HepG2 (cell line): ENCODE measurements around the gene RCE1. TPM values are rescaled to one million over a fixed set of nuclear protein-coding genes. Genes with fewer than 3 reads are reported as not detected.

Experiments used
- ATF7 ChIP-seq, 2 experiments: fragments of 450-650 bp in 1 of 2; sonication (generic) in 1 of 2; formaldehyde crosslinking in 1 of 2; IDR thresholded peaks; 2 replicates each; pipeline versions ENCODE4 v1.4.0 to v1.6.1; 2016 to 2020; ENCODE audit warnings: antibody characterized with exemption in 1 of 2, mild to moderate bottlenecking in 1 of 2, missing genetic modification reagents in 1 of 2
- GATA4 ChIP-seq: sonication (generic); IDR thresholded peaks from 2 replicates; pipeline ENCODE4 v1.6.1; 2016; ENCODE audit warnings: antibody characterized with exemption, low read depth, borderline replicate concordance
- IRX3 ChIP-seq: sonication (generic); formaldehyde crosslinking; IDR thresholded peaks from 2 replicates; pipeline ENCODE4 v1.8.1; 2023; ENCODE audit warnings: mild to moderate bottlenecking, low read depth, missing genetic modification reagents, borderline replicate concordance
- ISX ChIP-seq: sonication (generic); formaldehyde crosslinking; conservative IDR thresholded peaks from 2 replicates; pipeline ENCODE4 v1.5.0; 2020; ENCODE audit warnings: missing genetic modification reagents
- MED1 ChIP-seq: sonication (generic); formaldehyde crosslinking; IDR thresholded peaks from 2 replicates; pipeline ENCODE4 v1.4.0; 2020; ENCODE audit warnings: missing genetic modification reagents
- MIXL1 ChIP-seq: IDR thresholded peaks from 2 replicates; pipeline ENCODE4 v1.6.1; 2016
- PHF8 ChIP-seq: sonication (generic); formaldehyde crosslinking; IDR thresholded peaks from 2 replicates; pipeline ENCODE4 v1.5.0; 2020; ENCODE audit warnings: missing genetic modification reagents
- REPIN1 ChIP-seq: sonication (generic); formaldehyde crosslinking; IDR thresholded peaks from 2 replicates; pipeline ENCODE4 v1.8.0; 2022; ENCODE audit warnings: missing genetic modification reagents, low read depth, mild to moderate bottlenecking, borderline replicate concordance
- SRSF1 ChIP-seq: fragments of 200-400 bp; formaldehyde crosslinking; optimal IDR thresholded peaks from 2 replicates; pipeline ENCODE3; 2017; ENCODE audit warnings: mild to moderate bottlenecking, low read depth, low read length, moderate library complexity
- TRIM24 ChIP-seq: sonication (generic); formaldehyde crosslinking; IDR thresholded peaks from 2 replicates; pipeline ENCODE4 v1.8.0; 2022; ENCODE audit warnings: mild to moderate bottlenecking, missing genetic modification reagents
- WIZ ChIP-seq: sonication (generic); formaldehyde crosslinking; IDR thresholded peaks from 2 replicates; pipeline ENCODE4 v1.5.1; 2020; ENCODE audit warnings: mild to moderate bottlenecking, missing genetic modification reagents
- ZBTB21 ChIP-seq: sonication (generic); formaldehyde crosslinking; IDR thresholded peaks from 2 replicates; pipeline ENCODE4 v1.4.0; 2020; ENCODE audit warnings: missing genetic modification reagents
- ZBTB8A ChIP-seq: sonication (generic); formaldehyde crosslinking; IDR thresholded peaks from 2 replicates; pipeline ENCODE4 v1.4.0; 2020; ENCODE audit warnings: mild to moderate bottlenecking, low read depth, missing genetic modification reagents, borderline replicate concordance
- ZC3H13 ChIP-seq: sonication (generic); formaldehyde crosslinking; IDR thresholded peaks from 2 replicates; pipeline ENCODE4 v1.8.1; 2023; ENCODE audit warnings: mild to moderate bottlenecking, missing genetic modification reagents, moderate library complexity
- ZEB1 ChIP-seq: IDR thresholded peaks from 2 replicates; pipeline ENCODE4 v1.6.1; 2012; ENCODE audit warnings: mild to moderate bottlenecking, low read depth, inconsistent platforms; ENCODE audit not compliant: insufficient replicate concordance
- ZNF557 ChIP-seq: sonication (generic); formaldehyde crosslinking; IDR thresholded peaks from 2 replicates; pipeline ENCODE4 v1.4.0; 2020; ENCODE audit warnings: missing genetic modification reagents
- ZNF724P ChIP-seq: sonication (generic); formaldehyde crosslinking; IDR thresholded peaks from 2 replicates; pipeline ENCODE4 v1.8.0; 2022; ENCODE audit warnings: missing genetic modification reagents, borderline replicate concordance
- ZNF841 ChIP-seq: sonication (generic); formaldehyde crosslinking; IDR thresholded peaks from 2 replicates; pipeline ENCODE4 v1.8.1; 2023; ENCODE audit warnings: missing genetic modification reagents, borderline replicate concordance
- ZNF891 ChIP-seq: sonication (generic); formaldehyde crosslinking; IDR thresholded peaks from 2 replicates; pipeline ENCODE4 v1.5.0; 2020; ENCODE audit warnings: mild to moderate bottlenecking, missing genetic modification reagents
- ZSCAN31 ChIP-seq: sonication (generic); formaldehyde crosslinking; IDR thresholded peaks from 2 replicates; pipeline ENCODE4 v1.5.0; 2020; ENCODE audit warnings: low read depth, mild to moderate bottlenecking, missing genetic modification reagents
- polyA plus RNA-seq, 8 experiments: library from polyadenylated mRNA; depleted of rRNA in 3 of 8; stranded (reverse) in 7 of 8; unstranded in 1 of 8; fragments of >200 nt; fragmentation: Illumina TruSeq in 4 of 8; extraction: Trizol in 4 of 8; gene quantifications; 2 replicates each; pipeline versions ENCODE4 v1.2.1 to v1.2.3, GENCODE V29; 2011 to 2016; ENCODE audit warnings: low read depth in 4 of 8, missing spikeins in 1 of 8, mixed read lengths in 1 of 8; ENCODE audit not compliant: insufficient read depth in 1 of 8
- total RNA-seq, 5 experiments: library from RNA; depleted of rRNA; stranded (reverse); fragments of >200 nt; fragmentation: Illumina TruSeq; extraction: Trizol; gene quantifications; 2 replicates each; pipeline ENCODE4 v1.2.3, GENCODE V29; 2016; ENCODE audit warnings: low read depth in 1 of 5
- TF ChIP-seq, protein P1 (sequence below): sonication (generic); formaldehyde crosslinking; IDR thresholded peaks from 2 replicates; pipeline ENCODE4 v1.8.0; 2022; ENCODE audit warnings: low read depth, missing genetic modification reagents
- TF ChIP-seq, protein P2 (sequence below): IDR thresholded peaks from 2 replicates; pipeline ENCODE4 v1.6.1; 2016; ENCODE audit warnings: low read depth, control low read depth
- TF ChIP-seq, protein P3 (sequence below): sonication (generic); formaldehyde crosslinking; IDR thresholded peaks from 2 replicates; pipeline ENCODE4 v1.9.0; 2022; ENCODE audit warnings: missing genetic modification reagents, mild to moderate bottlenecking, borderline replicate concordance
- TF ChIP-seq, protein P4 (sequence below): sonication (generic); formaldehyde crosslinking; IDR thresholded peaks from 2 replicates; pipeline ENCODE4 v1.4.0; 2020; ENCODE audit warnings: mild to moderate bottlenecking, missing genetic modification reagents

RCE1 gene
- total and polyA plus RNA-seq, 2 of the 13 experiments (the other 11 are each of a cell fraction or from before 2014, with no cell fraction given), result 22.2 to 22.4 TPM

DNA sequence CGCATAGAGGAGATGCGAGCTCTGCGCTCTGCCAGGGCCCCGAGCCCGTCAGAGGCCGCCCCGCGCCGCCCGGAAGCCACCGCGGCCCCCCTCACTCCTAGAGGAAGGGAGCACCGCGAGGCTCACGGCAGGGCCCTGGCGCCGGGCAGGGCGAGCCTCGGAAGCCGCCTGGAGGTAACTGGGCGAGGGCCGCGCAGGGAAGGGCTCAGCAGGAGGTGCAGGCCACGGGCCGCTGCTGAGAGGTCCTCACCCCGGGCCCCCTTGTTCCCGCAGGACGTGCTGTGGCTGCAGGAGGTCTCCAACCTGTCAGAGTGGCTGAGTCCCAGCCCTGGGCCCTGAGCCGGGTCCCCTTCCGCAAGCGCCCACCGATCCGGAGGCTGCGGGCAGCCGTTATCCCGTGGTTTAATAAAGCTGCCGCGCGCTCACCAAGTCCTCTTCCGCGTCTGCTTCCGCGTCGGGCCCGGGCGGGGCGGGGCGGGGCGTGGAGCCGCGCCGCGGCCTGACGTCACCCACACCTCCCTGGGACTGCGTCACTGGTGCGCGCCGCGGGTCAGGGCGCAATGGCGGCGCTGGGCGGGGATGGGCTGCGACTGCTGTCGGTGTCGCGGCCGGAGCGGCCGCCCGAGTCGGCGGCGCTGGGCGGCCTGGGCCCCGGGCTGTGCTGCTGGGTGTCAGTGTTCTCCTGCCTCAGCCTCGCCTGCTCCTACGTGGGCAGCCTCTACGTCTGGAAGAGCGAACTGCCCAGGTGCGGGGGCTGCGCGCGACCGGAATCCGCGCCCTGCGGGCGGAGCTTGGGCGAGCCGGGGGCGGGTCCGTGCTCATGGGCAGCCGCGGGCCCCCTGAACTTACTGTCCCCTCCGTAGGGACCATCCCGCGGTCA is at the start of gene RCE1 (continued):
- TF ChIP-seq SRSF1 (peak; percentile 48), ZBTB8A (no peak), PHF8 (CRISPR knock-in tag) (peak; percentile 94), REPIN1 (CRISPR knock-in tag) (no peak; the same call in 1 of the 2 replicates), ZNF557 (no peak), ZC3H13 (CRISPR knock-in tag) (peak; percentile 36; the same call in 1 of the 2 replicates), GATA4 (0 out of 2 replicates have a peak, but pooled peaks have one; percentile 33), MIXL1 (CRISPR knock-in tag) (0 out of 2 replicates have a peak, but pooled peaks have one; percentile 14), TRIM24 (CRISPR knock-in tag) (no peak), ZEB1 (no peak), WIZ (CRISPR knock-in tag) (peak; percentile 23; the same call in 1 of the 2 replicates), ZNF724P (peak; percentile 41; the same call in 1 of the 2 replicates), ZSCAN31 (CRISPR knock-in tag) (peak; percentile 70; the same call in 1 of the 2 replicates), ISX (CRISPR knock-in tag) (0 out of 2 replicates have a peak, but pooled peaks have one; percentile 66), MED1 (CRISPR knock-in tag) (peak; percentile 69), ZNF841 (0 out of 2 replicates have a peak, but pooled peaks have one; percentile 23), IRX3 (CRISPR knock-in tag) (peak; percentile 54; the same call in 1 of the 2 replicates), ZBTB21 (CRISPR knock-in tag) (peak; percentile 51; the same call in 1 of the 2 replicates), ATF7 (IDR thresholded peaks at IDR 0.05) (no peak), ATF7 (CRISPR knock-in tag; IDR thresholded peaks at IDR 0.05) (peak; percentile 80), ZNF891 (CRISPR knock-in tag) (peak; percentile 79)
- TF ChIP-seq, protein P1, sequence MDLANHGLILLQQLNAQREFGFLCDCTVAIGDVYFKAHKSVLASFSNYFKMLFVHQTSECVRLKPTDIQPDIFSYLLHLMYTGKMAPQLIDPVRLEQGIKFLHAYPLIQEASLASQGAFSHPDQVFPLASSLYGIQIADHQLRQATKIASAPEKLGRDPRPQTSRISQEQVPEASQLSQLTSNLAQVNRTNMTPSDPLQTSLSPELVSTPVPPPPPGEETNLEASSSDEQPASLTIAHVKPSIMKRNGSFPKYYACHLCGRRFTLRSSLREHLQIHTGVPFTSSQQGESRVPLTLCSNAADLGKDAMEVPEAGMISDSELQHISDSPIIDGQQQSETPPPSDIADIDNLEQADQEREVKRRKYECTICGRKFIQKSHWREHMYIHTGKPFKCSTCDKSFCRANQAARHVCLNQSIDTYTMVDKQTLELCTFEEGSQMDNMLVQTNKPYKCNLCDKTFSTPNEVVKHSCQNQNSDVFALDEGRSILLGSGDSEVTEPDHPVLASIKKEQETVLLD, result 0 out of 2 replicates have a peak, but pooled peaks have one; percentile 52
- TF ChIP-seq, protein P2, sequence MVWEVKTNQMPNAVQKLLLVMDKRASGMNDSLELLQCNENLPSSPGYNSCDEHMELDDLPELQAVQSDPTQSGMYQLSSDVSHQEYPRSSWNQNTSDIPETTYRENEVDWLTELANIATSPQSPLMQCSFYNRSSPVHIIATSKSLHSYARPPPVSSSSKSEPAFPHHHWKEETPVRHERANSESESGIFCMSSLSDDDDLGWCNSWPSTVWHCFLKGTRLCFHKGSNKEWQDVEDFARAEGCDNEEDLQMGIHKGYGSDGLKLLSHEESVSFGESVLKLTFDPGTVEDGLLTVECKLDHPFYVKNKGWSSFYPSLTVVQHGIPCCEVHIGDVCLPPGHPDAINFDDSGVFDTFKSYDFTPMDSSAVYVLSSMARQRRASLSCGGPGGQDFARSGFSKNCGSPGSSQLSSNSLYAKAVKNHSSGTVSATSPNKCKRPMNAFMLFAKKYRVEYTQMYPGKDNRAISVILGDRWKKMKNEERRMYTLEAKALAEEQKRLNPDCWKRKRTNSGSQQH, result peak; percentile 42; the same call in 1 of the 2 replicates
- TF ChIP-seq, protein P3, sequence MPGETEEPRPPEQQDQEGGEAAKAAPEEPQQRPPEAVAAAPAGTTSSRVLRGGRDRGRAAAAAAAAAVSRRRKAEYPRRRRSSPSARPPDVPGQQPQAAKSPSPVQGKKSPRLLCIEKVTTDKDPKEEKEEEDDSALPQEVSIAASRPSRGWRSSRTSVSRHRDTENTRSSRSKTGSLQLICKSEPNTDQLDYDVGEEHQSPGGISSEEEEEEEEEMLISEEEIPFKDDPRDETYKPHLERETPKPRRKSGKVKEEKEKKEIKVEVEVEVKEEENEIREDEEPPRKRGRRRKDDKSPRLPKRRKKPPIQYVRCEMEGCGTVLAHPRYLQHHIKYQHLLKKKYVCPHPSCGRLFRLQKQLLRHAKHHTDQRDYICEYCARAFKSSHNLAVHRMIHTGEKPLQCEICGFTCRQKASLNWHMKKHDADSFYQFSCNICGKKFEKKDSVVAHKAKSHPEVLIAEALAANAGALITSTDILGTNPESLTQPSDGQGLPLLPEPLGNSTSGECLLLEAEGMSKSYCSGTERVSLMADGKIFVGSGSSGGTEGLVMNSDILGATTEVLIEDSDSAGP (CRISPR knock-in tag), result peak; percentile 85; the same call in 1 of the 2 replicates
- TF ChIP-seq, protein P4, sequence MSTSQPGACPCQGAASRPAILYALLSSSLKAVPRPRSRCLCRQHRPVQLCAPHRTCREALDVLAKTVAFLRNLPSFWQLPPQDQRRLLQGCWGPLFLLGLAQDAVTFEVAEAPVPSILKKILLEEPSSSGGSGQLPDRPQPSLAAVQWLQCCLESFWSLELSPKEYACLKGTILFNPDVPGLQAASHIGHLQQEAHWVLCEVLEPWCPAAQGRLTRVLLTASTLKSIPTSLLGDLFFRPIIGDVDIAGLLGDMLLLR (CRISPR knock-in tag), result 0 out of 2 replicates have a peak, but pooled peaks have one; percentile 55
